Spleen (tissue), 11 donors: Measurements from ENCODE around the gene MRGPRD. TPM values are rescaled to one million over a fixed set of nuclear protein-coding genes. Genes with fewer than 3 reads are reported as not detected.
A peak's percentile ranks its signal among the peaks of the same experiment; 100 is the strongest.

Experiments
- DNase-seq: peaks from one replicate; pipeline ENCODE4 v3.0.0-alpha.2; 2020
- H3K27ac ChIP-seq, 8 donors: fragments of 200-600 bp; sonication (generic) in 7 of 8; 1 replicate in 4 of 8; 2 replicates in 4 of 8; pipeline versions ENCODE4 v1.5.0 to v1.8.0; 2016 to 2021; ENCODE audit warnings: inconsistent platforms in 4 of 8, mild to moderate bottlenecking in 4 of 8, moderate library complexity in 1 of 8
- H3K27me3 ChIP-seq, 7 donors: fragments of 200-600 bp; sonication (generic) in 6 of 7; replicated peaks in 1 of 7; 1 replicate in 4 of 7; 2 replicates in 3 of 7; pipeline versions ENCODE4 v1.5.0 to v1.8.0; 2016 to 2021; ENCODE audit warnings: inconsistent platforms in 3 of 7, mild to moderate bottlenecking in 1 of 7
- H3K36me3 ChIP-seq, 6 donors: fragments of 200-600 bp; sonication (generic) in 5 of 6; 1 replicate in 4 of 6; 2 replicates in 2 of 6; pipeline versions ENCODE4 v1.5.0 to v1.8.0; 2016 to 2021; ENCODE audit warnings: inconsistent platforms in 2 of 6
- H3K4me1 ChIP-seq, 6 donors: fragments of 200-600 bp; sonication (generic) in 5 of 6; 1 replicate in 3 of 6; 2 replicates in 3 of 6; pipeline versions ENCODE4 v1.5.0 to v1.8.0; 2016 to 2021; ENCODE audit warnings: inconsistent platforms in 3 of 6
- H3K4me3 ChIP-seq, 8 donors: fragments of 200-600 bp; sonication (generic) in 7 of 8; 1 replicate in 4 of 8; 2 replicates in 4 of 8; pipeline versions ENCODE4 v1.5.0 to v1.8.0; 2016 to 2021; ENCODE audit warnings: inconsistent platforms in 4 of 8, mild to moderate bottlenecking in 4 of 8, moderate library complexity in 2 of 8
- H3K9me3 ChIP-seq, 8 donors: fragments of 200-600 bp; sonication (generic) in 7 of 8; 1 replicate in 4 of 8; 2 replicates in 4 of 8; pipeline versions ENCODE4 v1.5.0 to v1.8.0; 2016 to 2021; ENCODE audit warnings: inconsistent platforms in 4 of 8
- CTCF ChIP-seq, 11 experiments: fragments of 200-600 bp in 7 of 11; fragments of 450-650 bp in 4 of 11; sonication (generic) in 4 of 11; IDR thresholded peaks in 8 of 11; conservative IDR thresholded peaks in 3 of 11; 1 replicate in 7 of 11; 2 replicates in 4 of 11; pipeline versions ENCODE4 v1.4.0 to v1.8.0; 2016 to 2021; ENCODE audit warnings: antibody characterized with exemption in 11 of 11, inconsistent platforms in 4 of 11, mild to moderate bottlenecking in 1 of 11
- POLR2A ChIP-seq, 3 donors: fragments of 450-650 bp; IDR thresholded peaks; one replicate each; pipeline ENCODE4 v1.5.1; 2017; ENCODE audit warnings: antibody characterized with exemption in 3 of 3, mild to moderate bottlenecking in 1 of 3
- POLR2AphosphoS5 ChIP-seq, 3 donors: sonication (generic); formaldehyde crosslinking; IDR thresholded peaks; one replicate each; pipeline ENCODE4 v1.5.1; 2017; ENCODE audit warnings: antibody characterized with exemption in 3 of 3
- WGBS, 5 donors: extraction: QIAGEN DNeasy Blood & Tissue Kit in 3 of 5; methylation state at CpG; one replicate each; pipeline versions ENCODE4 v1.1.5 to v1.1.7; 2013 to 2018; 5-methylcytosine and 5-hydroxymethylcytosine counted together
- intact Hi-C: fragments of 100-400 bp; cut with DNase I; formaldehyde crosslinking; loops from one replicate; pipeline ENCODE4 v1.15.0; 2023; ENCODE audit warnings: low total_unique reads
- polyA plus RNA-seq, 3 donors: library from polyadenylated mRNA; stranded (reverse); fragments of 200-250 nt; gene quantifications; one replicate each; pipeline ENCODE4 v1.2.1, GENCODE V29; 2013
- total RNA-seq, 7 donors: library from RNA; depleted of rRNA in 3 of 7; stranded (reverse); fragments of >200 nt in 3 of 7; fragmentation: NEBNext Ultra II Directional in 4 of 7; extraction: Animal tissue kit (Norgen Biotek cat#: 25700) in 4 of 7; gene quantifications; one replicate each; pipeline versions ENCODE4 v1.1.0 to v1.2.1, GENCODE V29; 2016 to 2021
- donor health status: healthy with polysubstance abuse.
- donor health status: DM: no; HTN: no; CAD: no; lungs with moderate emphysema.
- donor health status: DM: no; HTN: no; CAD: no.
- donor health status: Bipolar disorder and iron deficiency.
- donor health status: healthy.
- donor health status: DM: no; HTN: no; CAD: no.
- donor health status: DM: yes; HTN: yes; CAD: no.

The MRGPRD gene
- total and polyA plus RNA-seq, 10 donors, result not detected

DNA sequence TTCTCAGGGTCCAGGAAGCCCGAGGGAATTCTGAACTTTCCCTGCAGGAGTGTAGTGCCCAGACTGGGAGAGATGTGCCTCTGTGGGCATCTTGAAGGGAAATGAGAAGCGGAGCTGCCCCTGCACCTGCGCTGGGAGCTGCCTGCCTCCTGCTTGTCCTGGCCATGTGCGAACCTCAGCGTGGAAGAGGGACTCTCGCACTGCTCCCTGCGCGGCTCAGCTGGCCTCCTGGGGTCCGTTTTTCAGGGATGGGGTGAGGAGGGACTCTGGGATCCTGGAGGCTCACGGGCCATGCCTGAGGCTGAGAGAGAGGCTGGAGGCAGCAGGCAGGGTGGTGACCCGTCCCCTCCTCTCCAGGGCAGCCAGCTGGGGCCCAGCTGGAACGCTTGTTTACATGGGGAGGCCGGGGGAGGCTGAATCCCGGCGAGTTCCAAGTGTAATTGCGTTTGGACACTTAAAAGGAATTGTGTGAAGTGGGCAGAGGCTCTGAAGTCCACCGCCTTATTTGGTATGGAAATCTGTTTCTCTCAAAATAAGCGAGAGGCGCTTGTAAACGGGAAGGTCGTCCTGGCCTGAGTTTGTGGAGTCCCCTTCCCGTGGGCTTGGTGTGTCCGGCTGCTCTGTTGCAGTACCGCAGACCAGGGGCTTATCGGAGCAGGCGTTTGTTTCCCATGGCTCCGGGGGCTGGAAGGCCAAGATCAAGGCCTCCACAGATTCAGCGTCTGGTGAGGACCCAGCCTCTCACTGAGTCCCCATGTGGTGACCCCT, 33.5 kb upstream of the MRGPRD start:
- H3K27ac ChIP-seq, result peak overlapping the region in 7 of 8 donors; percentile 46 to 82 (median 75)
- H3K9me3 ChIP-seq, result no peaks in the 10 kb centered on the region
- intact Hi-C loops, result no loop called here
- WGBS, 5 donors, result 42 to 62% (median 48%) methylated on average over 26 to 28 of the region's 28 CpGs
- H3K27me3 ChIP-seq, result peaks cover 0 to 61% (median 44%) of the 10 kb centered on the region in 7 donors
- no peaks in the 10 kb centered on the region for H3K36me3 ChIP-seq
- peak; percentile 75 for DNase-seq
- peak overlapping the region in 3 of 8 donors; percentile 39 to 63 (median 42) for H3K4me3 ChIP-seq
- TF ChIP-seq POLR2A (IDR thresholded peaks at IDR 0.05), result no peak
- TF ChIP-seq POLR2AphosphoS5 (IDR thresholded peaks at IDR 0.05), result peak; percentile 77 to 85 (median 78)
- peaks cover 0 to 62% (median 37%) of the 10 kb centered on the region in 6 donors for H3K4me1 ChIP-seq

DNA sequence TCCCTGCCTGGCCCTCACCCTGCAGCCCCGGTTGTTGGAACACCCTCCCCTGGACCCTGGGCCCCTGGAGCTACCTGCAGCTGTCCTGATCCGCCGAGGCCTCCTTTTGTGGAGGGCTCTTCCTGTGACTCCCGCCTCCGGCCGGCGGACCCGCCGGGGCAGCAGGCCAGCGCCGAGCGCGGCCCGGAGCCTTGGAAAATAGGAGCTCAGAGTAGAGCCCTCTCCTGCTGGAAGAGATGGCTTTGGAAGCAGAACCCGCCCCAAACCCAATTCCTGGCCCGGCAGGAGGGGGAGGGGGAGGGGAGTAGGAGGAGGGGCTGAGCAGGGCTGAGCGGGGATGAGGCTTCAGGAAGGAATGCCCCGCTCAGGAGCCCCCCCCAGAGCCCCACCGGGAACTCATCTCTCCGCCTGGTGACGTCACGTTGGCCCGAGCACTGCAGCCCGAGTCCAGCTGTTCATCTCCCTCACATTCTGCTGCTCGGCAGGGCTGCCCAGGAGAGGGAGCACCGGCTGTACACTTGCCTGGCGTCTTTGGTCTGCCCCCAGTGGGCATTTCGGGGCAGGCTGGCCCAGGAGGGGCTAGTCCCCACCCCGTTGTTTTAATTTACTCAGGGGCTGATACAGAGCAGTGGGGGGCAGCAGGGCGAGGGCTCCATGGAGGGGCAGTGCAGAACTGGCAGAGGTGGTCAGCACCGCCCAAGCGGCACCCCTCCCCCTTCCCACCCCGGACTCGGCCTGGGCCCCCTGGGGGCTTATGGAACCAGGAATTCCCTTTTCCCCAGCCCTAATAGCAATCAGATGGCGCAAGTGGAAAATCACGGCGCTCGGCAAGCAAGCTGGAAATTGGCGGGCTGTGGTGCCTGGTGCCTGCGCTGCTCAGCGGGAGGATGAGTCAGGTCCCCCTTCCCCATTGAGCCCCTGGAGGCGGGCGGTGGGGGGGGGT, 32.5 kb upstream of the MRGPRD start, which contains the start of gene MRGPRF:
MRGPRF (minus strand) TSS at position 238 of the 943 bp plus-strand sequence. CDS start 3,345 bp downstream, outside the sequence.
- Histone ChIP-seq H3K27me3 (peaks cover 0 to 69% (median 51%) of the 10 kb centered on the region in 7 donors), H3K4me1 (peaks cover 0 to 71% (median 37%) of the 10 kb centered on the region in 6 donors), H3K9me3 (no peaks in the 10 kb centered on the region), H3K4me3 (peak within 1 kb of the TSS; percentile 20 to 63 (median 33)), H3K36me3 (no peaks in the 10 kb centered on the region), H3K27ac (peak within 1 kb of the TSS in 7 of 8 donors; percentile 61 to 82 (median 75))
- WGBS, 5 donors, result 7 to 10% (median 8%) methylated on average over 26 to 43 of the region's 43 CpGs
- DNase-seq, result peak; percentile 73
- TF ChIP-seq POLR2AphosphoS5 (IDR thresholded peaks at IDR 0.05), result peak; percentile 47 to 52 (median 50)
- peak in 7 of 11 experiments; percentile 6 to 37 (median 20) for TF ChIP-seq CTCF (IDR thresholded peaks at IDR 0.05 in 8 of 11, conservative IDR thresholded peaks at IDR 0.05 in 3 of 11)
- no peak for TF ChIP-seq POLR2A (IDR thresholded peaks at IDR 0.05)
- intact Hi-C loops, result no loop called here

- peaks cover 0 to 69% (median 51%) of the 10 kb centered on the region in 7 donors for H3K27me3 ChIP-seq
- WGBS, 5 donors, result 31 to 45% (median 43%) methylated on average over 14 to 21 of the region's 21 CpGs
- intact Hi-C loops, result no loop called here
- no peak for TF ChIP-seq CTCF (IDR thresholded peaks at IDR 0.05 in 8 of 11, conservative IDR thresholded peaks at IDR 0.05 in 3 of 11)
- no peak for TF ChIP-seq POLR2A (IDR thresholded peaks at IDR 0.05)
- TF ChIP-seq POLR2AphosphoS5 (IDR thresholded peaks at IDR 0.05), result no peak
- H3K4me3 ChIP-seq, result peak overlapping the region; percentile 20 to 63 (median 33)
- no peaks in the 10 kb centered on the region for H3K9me3 ChIP-seq
- peak overlapping the region in 7 of 8 donors; percentile 46 to 82 (median 75) for H3K27ac ChIP-seq
- peak; percentile 52 for DNase-seq
- peaks cover 0 to 76% (median 39%) of the 10 kb centered on the region in 6 donors for H3K4me1 ChIP-seq
- H3K36me3 ChIP-seq, result no peaks in the 10 kb centered on the region
Observed at GRCh38 chr11:69012092-69013008, 31.6 kb upstream of the MRGPRD start.
